Measurements from ENCODE around the gene FNDC3A. TPM values are rescaled to one million over a fixed set of nuclear protein-coding genes. Genes with fewer than 3 reads are reported as not detected.

The FNDC3A gene, protein sequence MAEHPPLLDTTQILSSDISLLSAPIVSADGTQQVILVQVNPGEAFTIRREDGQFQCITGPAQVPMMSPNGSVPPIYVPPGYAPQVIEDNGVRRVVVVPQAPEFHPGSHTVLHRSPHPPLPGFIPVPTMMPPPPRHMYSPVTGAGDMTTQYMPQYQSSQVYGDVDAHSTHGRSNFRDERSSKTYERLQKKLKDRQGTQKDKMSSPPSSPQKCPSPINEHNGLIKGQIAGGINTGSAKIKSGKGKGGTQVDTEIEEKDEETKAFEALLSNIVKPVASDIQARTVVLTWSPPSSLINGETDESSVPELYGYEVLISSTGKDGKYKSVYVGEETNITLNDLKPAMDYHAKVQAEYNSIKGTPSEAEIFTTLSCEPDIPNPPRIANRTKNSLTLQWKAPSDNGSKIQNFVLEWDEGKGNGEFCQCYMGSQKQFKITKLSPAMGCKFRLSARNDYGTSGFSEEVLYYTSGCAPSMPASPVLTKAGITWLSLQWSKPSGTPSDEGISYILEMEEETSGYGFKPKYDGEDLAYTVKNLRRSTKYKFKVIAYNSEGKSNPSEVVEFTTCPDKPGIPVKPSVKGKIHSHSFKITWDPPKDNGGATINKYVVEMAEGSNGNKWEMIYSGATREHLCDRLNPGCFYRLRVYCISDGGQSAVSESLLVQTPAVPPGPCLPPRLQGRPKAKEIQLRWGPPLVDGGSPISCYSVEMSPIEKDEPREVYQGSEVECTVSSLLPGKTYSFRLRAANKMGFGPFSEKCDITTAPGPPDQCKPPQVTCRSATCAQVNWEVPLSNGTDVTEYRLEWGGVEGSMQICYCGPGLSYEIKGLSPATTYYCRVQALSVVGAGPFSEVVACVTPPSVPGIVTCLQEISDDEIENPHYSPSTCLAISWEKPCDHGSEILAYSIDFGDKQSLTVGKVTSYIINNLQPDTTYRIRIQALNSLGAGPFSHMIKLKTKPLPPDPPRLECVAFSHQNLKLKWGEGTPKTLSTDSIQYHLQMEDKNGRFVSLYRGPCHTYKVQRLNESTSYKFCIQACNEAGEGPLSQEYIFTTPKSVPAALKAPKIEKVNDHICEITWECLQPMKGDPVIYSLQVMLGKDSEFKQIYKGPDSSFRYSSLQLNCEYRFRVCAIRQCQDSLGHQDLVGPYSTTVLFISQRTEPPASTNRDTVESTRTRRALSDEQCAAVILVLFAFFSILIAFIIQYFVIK
- total RNA-seq (2021) (45.5 and 49.3 TPM in 2 replicates), Bru-seq, nascent RNA (percentile 90 among the genes with signal in this experiment), BruChase-seq, experiment 1, labeled RNA remaining after a 2-hour chase (percentile 86 among the genes with signal in this experiment), BruChase-seq, experiment 2, labeled RNA remaining after a 6-hour chase (percentile 78 among the genes with signal in this experiment)
- long read RNA-seq, full-length matches to known transcripts = 19 of 34 reads
- long read RNA-seq, partial matches to known transcripts = 6 of 34 reads
- long read RNA-seq, other reads (novel, unspliced or antisense) = 9 of 34 reads

GRCh38 chr13:48975856-48976575, at the start of gene FNDC3A:
Gene FNDC3A, plus strand, starts transcription at chr13:48975912. Its CDS starts 30,279 bp downstream, at chr13:49006191.
- TF ChIP-seq, protein P1, sequence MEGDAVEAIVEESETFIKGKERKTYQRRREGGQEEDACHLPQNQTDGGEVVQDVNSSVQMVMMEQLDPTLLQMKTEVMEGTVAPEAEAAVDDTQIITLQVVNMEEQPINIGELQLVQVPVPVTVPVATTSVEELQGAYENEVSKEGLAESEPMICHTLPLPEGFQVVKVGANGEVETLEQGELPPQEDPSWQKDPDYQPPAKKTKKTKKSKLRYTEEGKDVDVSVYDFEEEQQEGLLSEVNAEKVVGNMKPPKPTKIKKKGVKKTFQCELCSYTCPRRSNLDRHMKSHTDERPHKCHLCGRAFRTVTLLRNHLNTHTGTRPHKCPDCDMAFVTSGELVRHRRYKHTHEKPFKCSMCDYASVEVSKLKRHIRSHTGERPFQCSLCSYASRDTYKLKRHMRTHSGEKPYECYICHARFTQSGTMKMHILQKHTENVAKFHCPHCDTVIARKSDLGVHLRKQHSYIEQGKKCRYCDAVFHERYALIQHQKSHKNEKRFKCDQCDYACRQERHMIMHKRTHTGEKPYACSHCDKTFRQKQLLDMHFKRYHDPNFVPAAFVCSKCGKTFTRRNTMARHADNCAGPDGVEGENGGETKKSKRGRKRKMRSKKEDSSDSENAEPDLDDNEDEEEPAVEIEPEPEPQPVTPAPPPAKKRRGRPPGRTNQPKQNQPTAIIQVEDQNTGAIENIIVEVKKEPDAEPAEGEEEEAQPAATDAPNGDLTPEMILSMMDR (conservative IDR thresholded peaks at IDR 0.05; ENCODE audit: low read depth, low read length) = peak; percentile 27; the same call in 1 of the 2 replicates
- TF ChIP-seq EZH2 (IDR thresholded peaks at IDR 0.05; ENCODE audit: borderline replicate concordance, low read depth, low read length, poor library complexity, severe bottlenecking) = no peak
- Histone ChIP-seq H3K4me3 (ENCODE audit: low read depth, low read length, poor library complexity, severe bottlenecking) (peak within 1 kb of the TSS; percentile 73), H3K27ac (ENCODE audit: low read depth, low read length, poor library complexity, severe bottlenecking) (peak within 1 kb of the TSS; percentile 96), H3K9me3 (ENCODE audit: low read depth, low read length, poor library complexity, severe bottlenecking) (peaks cover 6% of the 10 kb centered on the region), H3K36me3 (ENCODE audit: insufficient read depth, low read length, poor library complexity, severe bottlenecking) (no peaks in the 10 kb centered on the region), H3K27me3 (replicated peaks; ENCODE audit: insufficient read depth, low read depth, low read length, poor library complexity) (no peaks in the 10 kb centered on the region), H3K4me1 (ENCODE audit: insufficient read depth, low read length, poor library complexity, severe bottlenecking) (peaks cover 20% of the 10 kb centered on the region)
- DNase-seq (ENCODE audit: low spot score) = peak; percentile 90
- BruUV-seq (replicated peaks) = no TSS peak
- POLR2A ChIA-PET (ENCODE audit: low non-redundant PET) = no interaction called here
- CTCF ChIA-PET = no interaction called here
- intact Hi-C loops (cut with micrococcal nuclease; ENCODE audit: unreplicated experiment) = loop anchor here (5.0 kb wide), 2 partner anchors 136 to 216 kb away; no protein-coding TSS in a partner anchor

- no peaks in the 10 kb centered on the region for H3K4me1 ChIP-seq (ENCODE audit: insufficient read depth, low read length, poor library complexity, severe bottlenecking)
- H3K4me3 ChIP-seq (ENCODE audit: low read depth, low read length, poor library complexity, severe bottlenecking) = no peak overlapping the region
- no TSS peak for BruUV-seq (replicated peaks)
- no peaks in the 10 kb centered on the region for H3K9me3 ChIP-seq (ENCODE audit: low read depth, low read length, poor library complexity, severe bottlenecking)
- DNase-seq (ENCODE audit: low spot score) = no peak
- CTCF ChIA-PET = no interaction called here
- no peak overlapping the region for H3K27ac ChIP-seq (ENCODE audit: low read depth, low read length, poor library complexity, severe bottlenecking)
- no peak for TF ChIP-seq EZH2 (IDR thresholded peaks at IDR 0.05; ENCODE audit: borderline replicate concordance, low read depth, low read length, poor library complexity, severe bottlenecking)
- TF ChIP-seq, protein P1 (conservative IDR thresholded peaks at IDR 0.05; ENCODE audit: low read depth, low read length) = no peak
- H3K36me3 ChIP-seq (ENCODE audit: insufficient read depth, low read length, poor library complexity, severe bottlenecking) = no peaks in the 10 kb centered on the region
- POLR2A ChIA-PET (ENCODE audit: low non-redundant PET) = no interaction called here
- intact Hi-C loops (cut with micrococcal nuclease; ENCODE audit: unreplicated experiment) = no loop called here
- no peaks in the 10 kb centered on the region for H3K27me3 ChIP-seq (replicated peaks; ENCODE audit: insufficient read depth, low read depth, low read length, poor library complexity)
Observed at GRCh38 chr13:48928757-48929430, 46.8 kb upstream of the FNDC3A start.
